HG03175 (cell line): ENCODE results near the gene WFIKKN2.

Source experiments
- ATAC-seq: cut with Tn5 transposase; IDR thresholded peaks from one replicate; pipeline ENCODE4 v1.9.1; 2021; ENCODE audit warnings: mild to moderate bottlenecking, moderate library complexity; ENCODE audit not compliant: unreplicated experiment

WFIKKN2 gene

DNA sequence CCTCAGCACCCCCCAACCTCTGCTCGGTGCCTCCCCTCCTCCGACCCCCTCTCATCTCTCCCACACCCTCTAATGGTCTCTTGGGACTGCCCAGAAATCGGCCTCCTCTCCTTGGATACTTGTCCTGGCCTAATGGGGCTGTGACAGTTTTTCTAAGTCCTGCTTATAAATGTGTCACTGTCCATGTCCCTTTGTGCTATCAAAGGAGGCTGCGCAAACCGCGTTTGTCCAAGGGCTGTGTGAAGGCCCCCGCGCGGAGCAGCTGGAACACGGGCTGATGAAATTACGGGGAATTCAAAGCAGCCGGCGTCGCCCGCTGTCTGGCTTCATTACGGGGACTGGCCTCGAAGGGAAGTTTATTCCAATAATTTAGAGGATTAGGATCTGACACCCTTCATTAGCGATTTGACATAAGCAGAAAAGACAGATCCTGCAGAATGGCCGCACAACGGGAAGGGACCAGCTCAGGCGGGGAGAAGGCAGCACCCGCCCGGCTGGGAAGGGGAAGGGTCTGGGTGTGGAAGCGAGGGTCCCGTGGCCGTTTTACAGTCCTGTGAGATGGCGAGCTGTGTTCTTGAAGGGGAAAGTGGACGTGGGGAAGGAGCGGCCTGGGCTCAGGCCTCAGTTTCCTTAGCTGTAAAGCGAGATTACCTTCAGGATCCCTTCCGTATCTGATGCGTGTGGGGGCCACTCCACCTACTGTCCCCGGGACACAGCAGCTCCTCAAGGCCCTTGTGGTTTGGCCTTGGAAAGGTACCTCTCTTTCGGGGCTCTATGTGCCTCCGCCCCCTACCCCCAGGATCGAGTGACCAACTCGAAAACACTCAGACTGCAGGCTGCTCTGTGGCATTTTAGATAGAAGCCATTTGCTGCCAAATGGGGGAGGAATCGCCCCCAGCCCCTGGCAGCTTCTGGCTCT, 1.6 kb upstream of the WFIKKN2 start:
- ATAC-seq = no peak

DNA sequence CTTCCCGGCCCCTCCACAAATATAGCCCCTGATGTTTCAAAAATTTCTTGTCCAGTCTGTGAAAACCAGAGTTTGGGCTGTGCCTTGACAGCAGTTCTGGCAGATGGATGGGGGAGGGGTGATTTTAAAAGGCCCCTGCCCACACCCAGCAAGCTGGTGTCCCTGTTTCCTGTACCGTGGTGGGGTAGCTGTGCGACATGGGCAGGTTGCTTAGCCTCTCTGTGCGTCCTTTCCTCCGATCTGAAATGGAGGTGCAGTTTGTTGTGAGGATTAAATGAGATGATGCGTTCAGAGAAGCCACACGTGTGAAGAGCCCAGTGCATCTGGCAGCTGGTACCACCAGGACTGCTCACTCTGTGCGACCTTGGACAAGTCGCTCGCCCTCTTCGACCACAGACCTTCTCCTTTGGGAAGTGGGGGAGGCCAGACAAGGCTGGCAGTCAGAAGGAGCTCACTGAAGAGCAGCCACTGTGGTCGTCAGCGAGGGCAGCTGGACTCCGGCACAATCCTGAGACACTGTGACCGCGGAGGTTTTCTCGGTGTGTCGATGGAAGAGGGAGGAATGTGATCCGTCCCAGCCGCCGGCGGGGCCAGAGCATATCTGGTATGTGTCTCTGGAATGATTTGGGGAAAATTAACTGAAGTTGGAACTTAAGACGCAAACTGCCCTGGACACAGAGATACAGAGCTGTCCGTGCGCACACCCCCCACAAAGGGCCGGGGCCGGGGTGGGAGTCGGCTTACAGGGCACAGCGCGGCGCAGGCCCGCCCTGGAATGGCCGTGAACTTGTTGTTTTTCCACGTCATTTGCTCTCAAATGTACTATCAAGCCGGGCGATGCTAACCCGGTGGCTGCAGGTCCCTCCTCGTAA, 721 bp upstream of the WFIKKN2 start:
- ATAC-seq = no peak

DNA sequence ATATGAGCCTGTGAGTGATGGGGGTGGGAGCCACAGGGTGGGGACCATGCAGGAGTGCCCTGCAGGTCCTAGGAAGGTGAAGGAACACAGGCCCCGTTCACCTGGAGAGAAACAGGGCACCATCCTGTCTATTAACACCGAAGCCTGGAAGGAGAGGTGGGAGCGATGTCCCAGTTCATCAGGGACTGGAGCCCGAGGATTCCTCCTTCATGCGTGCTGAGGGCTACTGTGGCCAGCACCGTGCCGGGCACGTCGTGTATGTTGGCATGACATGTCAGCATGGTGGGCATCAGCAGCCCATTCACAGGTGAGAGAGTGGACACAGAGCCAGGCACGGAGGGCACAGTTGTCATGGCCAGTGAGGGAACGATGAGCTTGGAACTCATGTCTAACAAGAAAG, 1.4 kb downstream of the WFIKKN2 start:
- no peak for ATAC-seq

DNA sequence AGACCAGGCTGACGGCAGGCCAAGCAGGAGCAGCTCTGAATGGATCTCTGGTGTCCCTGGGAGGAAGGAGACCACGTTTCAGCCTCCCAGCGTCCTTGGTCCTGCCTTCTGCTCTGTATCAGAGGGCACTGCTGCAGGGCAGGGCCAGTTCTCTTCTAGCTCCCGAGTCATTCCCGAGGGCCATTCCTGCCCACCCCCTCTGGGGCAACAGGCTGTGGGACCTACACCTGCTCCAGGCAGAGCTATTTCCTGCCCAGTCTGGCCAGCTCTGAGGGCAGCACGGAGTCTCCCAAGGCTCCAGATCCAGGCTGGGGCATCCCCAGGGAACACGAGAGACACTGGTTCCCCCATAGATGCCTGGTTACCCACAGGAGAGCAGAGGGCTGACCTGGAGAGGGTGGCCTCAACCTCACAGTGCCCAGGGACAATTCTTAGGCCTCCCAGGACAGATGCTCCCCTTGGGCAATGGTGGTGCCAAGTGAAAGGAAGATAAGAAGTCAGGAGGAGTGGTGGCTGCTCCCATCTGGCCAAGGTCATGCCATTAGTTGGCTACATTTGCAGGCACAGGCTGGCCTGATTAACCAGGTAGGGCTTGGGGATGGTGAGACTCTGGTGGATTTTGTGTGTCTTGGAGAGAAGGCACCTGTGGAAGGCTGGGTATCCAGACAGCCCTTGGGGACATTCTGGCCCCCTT, 2.0 kb downstream of the WFIKKN2 start:
- no peak for ATAC-seq

DNA sequence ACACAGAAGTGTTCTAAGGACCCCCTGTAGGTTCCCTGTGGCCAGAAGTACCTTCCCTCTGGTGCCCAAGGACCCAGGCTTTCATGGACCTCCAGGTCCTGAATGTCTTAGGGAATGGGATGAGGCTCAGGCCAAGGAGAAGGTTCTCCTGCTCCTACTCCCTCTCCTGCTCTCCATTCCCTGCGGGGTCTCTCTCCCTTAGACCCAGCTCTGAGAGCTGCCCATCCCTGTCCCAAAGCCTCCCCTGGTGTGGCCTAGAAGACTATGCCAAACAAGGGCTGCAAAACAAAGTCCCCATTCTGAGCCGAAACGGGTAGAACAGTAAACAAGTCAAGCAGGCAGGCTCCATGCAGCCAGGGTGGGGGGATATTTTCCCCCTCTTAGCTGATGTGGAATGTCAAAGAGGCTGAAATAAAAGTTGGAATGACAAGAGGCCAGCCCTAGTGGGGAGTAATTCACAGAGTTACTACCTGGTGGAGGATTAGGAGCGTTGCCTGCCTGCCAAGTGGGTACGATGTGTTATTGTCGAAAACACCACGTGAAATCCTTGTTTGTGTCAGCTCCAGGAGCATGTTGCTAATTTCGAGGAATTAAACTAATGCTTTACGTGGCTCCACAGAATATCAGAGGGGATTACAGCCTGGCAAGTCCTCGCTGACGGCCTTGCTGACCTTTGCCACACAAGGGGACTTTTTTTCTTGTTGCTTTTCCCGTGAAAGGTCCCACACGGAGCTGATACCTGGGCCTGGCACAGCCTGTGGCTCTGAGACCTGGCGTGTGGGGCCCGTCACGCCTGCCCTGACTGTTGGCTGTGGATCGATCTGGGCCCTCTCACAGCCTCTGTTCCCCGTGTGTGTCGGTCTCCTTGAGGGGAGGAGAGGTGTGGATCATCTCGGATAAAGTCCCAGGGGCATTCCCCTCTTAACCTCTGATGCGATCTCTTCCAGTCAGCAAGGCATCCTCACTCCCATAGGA, 2.9 kb downstream of the WFIKKN2 start:
- no peak for ATAC-seq

DNA sequence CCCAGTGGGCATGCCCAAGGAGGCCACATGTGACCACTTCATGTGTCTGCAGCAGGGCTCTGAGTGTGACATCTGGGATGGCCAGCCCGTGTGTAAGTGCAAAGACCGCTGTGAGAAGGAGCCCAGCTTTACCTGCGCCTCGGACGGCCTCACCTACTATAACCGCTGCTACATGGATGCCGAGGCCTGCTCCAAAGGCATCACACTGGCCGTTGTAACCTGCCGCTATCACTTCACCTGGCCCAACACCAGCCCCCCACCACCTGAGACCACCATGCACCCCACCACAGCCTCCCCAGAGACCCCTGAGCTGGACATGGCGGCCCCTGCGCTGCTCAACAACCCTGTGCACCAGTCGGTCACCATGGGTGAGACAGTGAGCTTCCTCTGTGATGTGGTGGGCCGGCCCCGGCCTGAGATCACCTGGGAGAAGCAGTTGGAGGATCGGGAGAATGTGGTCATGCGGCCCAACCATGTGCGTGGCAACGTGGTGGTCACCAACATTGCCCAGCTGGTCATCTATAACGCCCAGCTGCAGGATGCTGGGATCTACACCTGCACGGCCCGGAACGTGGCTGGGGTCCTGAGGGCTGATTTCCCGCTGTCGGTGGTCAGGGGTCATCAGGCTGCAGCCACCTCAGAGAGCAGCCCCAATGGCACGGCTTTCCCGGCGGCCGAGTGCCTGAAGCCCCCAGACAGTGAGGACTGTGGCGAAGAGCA, 4.4 kb downstream of the WFIKKN2 start:
- ATAC-seq = no peak

DNA sequence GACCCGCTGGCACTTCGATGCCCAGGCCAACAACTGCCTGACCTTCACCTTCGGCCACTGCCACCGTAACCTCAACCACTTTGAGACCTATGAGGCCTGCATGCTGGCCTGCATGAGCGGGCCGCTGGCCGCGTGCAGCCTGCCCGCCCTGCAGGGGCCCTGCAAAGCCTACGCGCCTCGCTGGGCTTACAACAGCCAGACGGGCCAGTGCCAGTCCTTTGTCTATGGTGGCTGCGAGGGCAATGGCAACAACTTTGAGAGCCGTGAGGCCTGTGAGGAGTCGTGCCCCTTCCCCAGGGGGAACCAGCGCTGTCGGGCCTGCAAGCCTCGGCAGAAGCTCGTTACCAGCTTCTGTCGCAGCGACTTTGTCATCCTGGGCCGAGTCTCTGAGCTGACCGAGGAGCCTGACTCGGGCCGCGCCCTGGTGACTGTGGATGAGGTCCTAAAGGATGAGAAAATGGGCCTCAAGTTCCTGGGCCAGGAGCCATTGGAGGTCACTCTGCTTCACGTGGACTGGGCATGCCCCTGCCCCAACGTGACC, 5.0 kb downstream of the WFIKKN2 start:
- no peak for ATAC-seq

DNA sequence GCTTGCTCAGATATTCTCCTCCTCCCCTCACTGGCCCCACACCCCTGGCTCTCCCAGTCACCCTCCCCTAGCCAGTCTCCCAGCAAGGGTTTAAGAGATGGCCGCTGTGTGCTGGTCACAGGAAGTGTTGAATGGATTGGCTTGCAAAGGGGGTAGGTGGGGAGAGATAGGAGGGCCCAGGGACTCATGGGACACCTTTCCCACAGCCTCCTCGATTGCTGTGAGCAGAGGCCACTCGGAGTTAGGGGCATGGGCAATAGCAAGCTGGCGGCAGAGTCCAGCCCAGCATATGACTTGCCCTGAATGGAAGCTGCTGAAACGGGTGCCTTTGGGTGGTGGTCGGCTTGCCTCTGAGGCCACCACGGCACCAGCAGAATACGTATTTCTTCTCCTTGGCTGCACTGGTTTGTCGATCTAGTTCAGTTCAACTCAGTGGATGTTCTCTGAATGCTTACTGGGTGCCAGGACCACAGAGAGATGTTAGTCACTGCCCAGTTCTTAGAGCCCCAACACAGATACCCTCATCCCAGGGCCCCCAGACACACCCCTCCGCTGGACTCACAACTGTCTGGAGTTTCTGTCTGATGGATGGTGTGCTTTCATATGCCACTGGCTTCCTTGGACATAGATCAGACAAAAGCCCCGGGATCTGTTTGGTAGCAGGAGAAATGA, 6.0 kb downstream of the WFIKKN2 start:
- ATAC-seq = no peak

DNA sequence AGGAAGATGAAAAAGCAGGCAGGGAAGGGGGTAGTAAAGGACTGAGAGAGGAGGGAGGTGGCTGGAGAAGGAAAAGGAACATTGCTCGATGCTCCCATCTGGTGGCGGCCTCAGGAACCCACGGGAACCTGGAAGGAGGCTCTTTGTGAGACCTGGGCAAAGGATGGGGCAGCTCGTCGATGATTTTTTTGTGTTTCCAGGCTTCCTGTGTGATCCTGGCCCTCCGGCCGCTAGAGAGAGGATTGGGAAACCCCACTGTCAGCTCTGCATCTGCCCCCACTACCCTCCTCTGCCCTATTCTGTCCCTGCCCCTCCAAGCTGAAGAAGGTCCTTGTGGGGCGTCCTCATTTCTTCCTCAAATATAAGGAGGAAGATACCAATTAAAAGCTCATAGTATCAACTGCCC, 6.6 kb downstream of the WFIKKN2 start:
- no peak for ATAC-seq

DNA sequence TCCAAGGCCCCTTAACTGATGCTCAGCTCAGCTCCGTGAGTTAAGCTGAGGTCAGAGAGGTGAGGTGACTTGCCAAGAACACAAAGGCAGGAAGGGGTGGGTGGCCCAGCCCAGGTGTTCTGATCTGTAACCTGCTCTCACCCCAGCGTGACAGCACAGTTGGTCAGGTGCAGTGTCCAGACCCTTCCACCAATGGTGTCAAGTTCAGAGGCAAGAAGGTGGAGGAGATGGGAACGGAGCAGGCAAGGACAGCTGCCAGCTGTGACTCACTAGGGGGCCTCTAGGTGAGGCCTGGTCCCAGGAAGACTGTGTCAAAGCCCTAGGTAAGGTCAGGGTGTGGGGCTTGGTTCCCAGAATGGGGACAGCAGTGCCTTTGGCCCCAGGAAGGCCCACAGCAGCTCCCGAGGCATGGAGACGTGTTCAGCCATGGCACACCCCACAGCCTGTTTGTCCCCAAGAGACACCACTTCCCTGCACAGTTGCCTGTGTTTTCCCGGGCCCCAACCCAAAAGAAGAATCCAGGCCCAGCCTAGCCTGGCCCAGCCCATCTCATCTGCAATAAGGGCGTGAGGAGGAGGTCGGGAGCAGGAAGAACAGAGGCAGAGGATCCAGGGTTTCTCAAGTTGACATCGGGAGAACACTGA, 7.2 kb downstream of the WFIKKN2 start:
- ATAC-seq = no peak

DNA sequence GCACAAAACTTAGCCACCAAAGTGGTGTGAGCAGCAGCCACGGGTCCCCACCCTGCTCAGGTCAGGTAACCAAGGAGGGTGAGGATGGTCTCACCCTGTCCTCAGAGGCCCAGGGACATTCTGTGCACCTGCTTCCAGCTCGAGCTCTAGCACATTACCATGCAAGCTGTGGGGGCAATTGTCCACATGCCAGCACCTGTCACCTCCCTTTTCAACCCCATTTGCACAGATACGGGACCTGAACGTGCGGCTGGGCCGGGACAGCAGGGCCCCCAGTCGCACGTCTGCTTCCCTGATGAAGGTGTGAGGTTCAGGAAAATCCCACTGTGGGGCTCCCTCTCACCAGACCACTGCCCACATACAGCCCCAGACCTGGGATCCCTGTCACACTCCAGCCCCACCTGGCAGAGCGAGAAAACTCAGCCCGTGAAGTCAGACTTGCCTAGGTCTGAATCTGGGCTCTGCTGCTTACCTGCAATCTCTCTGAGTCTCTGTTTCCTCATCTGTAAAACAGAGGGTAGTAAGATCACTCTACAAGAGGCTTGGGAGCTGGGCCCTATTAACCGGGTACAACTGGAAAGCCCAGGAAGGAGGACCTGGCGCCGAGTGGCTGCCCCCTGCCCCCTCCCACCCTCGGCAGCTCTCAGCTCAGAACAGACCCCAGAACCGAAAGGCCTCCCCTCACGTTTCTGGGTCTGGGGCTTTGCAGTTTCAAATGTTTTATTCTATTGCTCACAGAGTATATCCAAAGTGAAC, 7.9 kb downstream of the WFIKKN2 start:
- no peak for ATAC-seq

DNA sequence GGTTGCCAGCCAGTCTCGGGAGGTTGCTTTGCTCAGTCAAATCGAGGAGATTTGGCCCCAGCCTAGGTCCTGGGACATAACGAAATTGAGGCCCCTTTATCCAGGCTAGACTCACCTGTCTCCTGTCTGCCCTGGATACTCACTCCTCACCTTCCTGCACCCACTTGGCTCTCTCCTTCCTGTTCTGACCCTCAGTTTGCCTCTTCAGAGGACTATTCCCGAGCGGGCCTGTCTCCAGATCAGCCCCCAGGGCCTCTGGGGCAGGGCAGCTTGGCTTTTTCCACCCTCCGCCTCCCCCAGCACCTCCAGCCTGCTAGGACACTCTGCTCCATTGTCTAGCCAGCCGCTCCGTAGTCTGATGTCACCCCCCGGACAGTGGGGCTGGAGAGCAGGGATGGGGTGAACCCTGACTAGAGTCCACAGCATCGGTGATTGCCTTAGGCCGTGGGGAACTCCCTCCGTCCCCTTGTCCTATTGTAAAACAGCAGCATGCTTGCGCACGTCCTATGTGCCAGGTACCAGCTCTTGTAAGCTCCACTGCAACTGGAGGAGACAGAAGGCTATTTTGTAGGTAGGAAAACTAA, 8.8 kb downstream of the WFIKKN2 start:
- ATAC-seq = no peak

DNA sequence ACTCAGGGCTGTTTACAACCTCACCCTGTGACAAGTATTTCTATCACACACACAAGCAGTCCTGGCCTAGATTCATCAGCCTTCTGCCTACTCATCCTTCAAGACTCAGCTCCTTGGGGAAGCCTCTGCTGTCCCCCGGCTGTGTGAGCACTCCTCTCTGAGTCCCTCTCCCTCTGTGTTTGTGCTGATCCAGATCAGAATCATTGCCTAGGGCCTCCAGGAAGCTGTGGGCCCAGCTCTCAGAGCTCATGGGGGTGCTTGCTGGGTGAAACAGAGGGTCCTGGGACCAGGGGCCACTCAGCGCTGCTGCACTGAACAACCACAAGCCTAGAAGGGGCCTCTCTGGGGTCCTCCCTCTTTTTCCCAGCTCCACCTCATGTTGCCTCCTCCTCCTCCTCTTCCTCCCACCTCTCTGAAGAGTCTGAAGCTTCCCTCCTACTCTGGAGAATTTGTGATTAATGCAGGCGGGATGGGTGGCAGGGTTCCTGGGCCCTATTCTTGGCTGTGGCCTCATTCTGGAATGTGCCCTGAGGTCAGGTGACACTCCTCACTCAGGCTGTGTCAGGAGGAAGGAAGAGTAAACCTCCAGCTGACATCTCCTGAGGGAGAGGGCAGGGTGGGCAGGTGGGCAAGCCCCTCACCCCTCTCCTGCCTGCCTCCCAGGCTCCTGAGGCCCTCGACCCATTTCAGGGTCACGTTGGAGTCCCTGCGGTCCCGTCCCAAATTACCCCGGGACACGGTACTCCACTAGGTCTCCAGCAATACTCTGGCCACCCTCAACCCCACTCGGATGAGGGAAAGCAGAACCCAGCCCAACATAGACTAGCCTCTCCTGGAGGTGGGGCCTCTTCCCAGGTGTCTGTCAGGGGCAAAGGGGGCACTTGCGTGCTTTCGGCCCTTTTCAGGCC, 10.1 kb downstream of the WFIKKN2 start:
- ATAC-seq = no peak

DNA sequence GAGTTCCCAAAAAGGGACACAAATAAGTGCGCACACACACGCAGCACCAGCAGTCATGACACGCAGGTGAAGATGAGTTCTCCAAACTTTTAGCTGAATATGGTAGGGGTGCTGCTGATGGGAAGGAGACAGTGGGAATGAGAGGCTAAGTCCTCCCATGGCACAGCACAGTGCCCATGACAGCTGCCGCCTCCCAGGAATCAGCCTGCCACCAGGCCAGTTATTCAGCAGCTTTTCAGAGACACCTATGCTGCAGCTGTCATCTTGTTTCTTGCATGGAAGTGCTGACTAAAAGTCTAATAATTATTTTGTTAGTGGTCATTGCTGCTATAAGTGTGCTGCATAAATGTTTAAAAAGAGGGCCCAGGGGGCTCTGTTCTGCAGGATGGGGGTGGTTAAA, 12.2 kb downstream of the WFIKKN2 start:
- ATAC-seq = no peak

DNA sequence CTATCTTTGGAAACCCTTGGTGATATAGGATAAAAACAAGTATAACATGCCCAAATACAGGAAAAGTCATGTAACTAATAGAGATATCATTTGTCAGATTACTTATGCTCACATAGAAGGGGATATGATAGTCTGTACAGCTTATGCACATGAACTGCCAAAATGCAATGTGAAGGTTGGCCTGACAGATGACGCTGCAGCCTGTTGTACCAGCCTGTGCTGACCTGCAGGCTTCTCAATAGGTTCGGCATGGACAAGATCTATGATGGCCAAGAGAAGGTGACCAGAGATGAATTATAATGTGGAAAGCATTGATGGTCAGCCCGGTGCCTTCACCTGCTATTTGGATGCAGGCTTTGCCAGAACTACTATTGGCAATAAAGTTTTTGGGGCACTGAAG, 12.7 kb downstream of the WFIKKN2 start:
- no peak for ATAC-seq

DNA sequence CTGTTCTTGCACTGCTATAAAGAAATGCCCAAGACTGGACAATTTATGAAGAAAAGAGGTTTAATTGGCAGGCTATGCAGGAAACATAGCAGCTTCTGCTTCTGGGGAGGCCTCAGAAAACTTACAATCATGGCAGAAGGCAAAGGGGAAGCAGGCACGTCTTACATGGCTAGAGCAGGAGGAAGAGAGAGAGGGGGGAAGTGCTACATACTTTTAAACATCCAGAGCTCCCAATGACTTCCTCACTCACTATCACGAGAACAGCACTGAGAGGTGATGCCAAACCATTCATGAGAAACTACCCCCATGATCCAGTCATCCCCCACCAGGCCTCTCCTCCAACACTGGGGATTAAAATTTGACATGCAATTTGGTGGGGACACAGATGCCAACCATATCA, 13.3 kb downstream of the WFIKKN2 start:
- ATAC-seq = no peak
